Esophagus squamous epithelium (tissue), 4 donors: ENCODE measurements around the gene BAZ2B.

Experiments
- POLR2A ChIP-seq, 4 donors: fragments of 450-650 bp; IDR thresholded peaks; one replicate each; pipeline ENCODE4 v1.6.1; 2017; ENCODE audit warnings: antibody characterized with exemption in 4 of 4, mild to moderate bottlenecking in 4 of 4, moderate library complexity in 3 of 4
- TF ChIP-seq, protein P1 (sequence below), 6 experiments: fragments of 450-650 bp in 4 of 6; fragments of 200-600 bp in 2 of 6; sonication (generic) in 2 of 6; IDR thresholded peaks; one replicate each; pipeline ENCODE4 v1.5.1; 2016 to 2019; ENCODE audit warnings: antibody characterized with exemption in 6 of 6, mild to moderate bottlenecking in 4 of 6, moderate library complexity in 4 of 6

GRCh38 chr2:159456500-159457426 lies 159.6 kb downstream of the BAZ2B start:
- TF ChIP-seq, protein P1, sequence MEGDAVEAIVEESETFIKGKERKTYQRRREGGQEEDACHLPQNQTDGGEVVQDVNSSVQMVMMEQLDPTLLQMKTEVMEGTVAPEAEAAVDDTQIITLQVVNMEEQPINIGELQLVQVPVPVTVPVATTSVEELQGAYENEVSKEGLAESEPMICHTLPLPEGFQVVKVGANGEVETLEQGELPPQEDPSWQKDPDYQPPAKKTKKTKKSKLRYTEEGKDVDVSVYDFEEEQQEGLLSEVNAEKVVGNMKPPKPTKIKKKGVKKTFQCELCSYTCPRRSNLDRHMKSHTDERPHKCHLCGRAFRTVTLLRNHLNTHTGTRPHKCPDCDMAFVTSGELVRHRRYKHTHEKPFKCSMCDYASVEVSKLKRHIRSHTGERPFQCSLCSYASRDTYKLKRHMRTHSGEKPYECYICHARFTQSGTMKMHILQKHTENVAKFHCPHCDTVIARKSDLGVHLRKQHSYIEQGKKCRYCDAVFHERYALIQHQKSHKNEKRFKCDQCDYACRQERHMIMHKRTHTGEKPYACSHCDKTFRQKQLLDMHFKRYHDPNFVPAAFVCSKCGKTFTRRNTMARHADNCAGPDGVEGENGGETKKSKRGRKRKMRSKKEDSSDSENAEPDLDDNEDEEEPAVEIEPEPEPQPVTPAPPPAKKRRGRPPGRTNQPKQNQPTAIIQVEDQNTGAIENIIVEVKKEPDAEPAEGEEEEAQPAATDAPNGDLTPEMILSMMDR (IDR thresholded peaks at IDR 0.05) = no peak
- TF ChIP-seq POLR2A (IDR thresholded peaks at IDR 0.05) = no peak
